ENCODE results near the gene MRPL21. TPM values are rescaled to one million over a fixed set of nuclear protein-coding genes. Genes with fewer than 3 reads are reported as not detected.

The MRPL21 gene
- total and polyA plus RNA-seq, 2 of the 13 experiments (the other 11 are each of a cell fraction or from before 2014, with no cell fraction given) = 61.5 to 100 TPM

- TF ChIP-seq ZBTB10 (CRISPR knock-in tag; IDR thresholded peaks at IDR 0.05; ENCODE audit: borderline replicate concordance) = no peak
- 0 out of 2 replicates have a peak, but pooled peaks have one; percentile 40 for TF ChIP-seq TRAFD1 (CRISPR knock-in tag; IDR thresholded peaks at IDR 0.05; ENCODE audit: borderline replicate concordance)
- TF ChIP-seq ZNF781 (CRISPR knock-in tag; IDR thresholded peaks at IDR 0.05; ENCODE audit: borderline replicate concordance, not compliant biosample characterization) = peak; percentile 41
- TF ChIP-seq ZBTB14 (CRISPR knock-in tag; IDR thresholded peaks at IDR 0.05) = 0 out of 2 replicates have a peak, but pooled peaks have one; percentile 22
- no peak for TF ChIP-seq HMGA1 (CRISPR knock-in tag; conservative IDR thresholded peaks at IDR 0.05)
- peak; percentile 71 for TF ChIP-seq TFDP2 (CRISPR knock-in tag; IDR thresholded peaks at IDR 0.05)
- peak; percentile 32; the same call in 1 of the 2 replicates for TF ChIP-seq GABPB1 (CRISPR knock-in tag; IDR thresholded peaks at IDR 0.05)
- no peak for TF ChIP-seq PLRG1 (conservative IDR thresholded peaks at IDR 0.05)
- TF ChIP-seq ZXDC (CRISPR knock-in tag; IDR thresholded peaks at IDR 0.05) = no peak
- TF ChIP-seq FOXO4 (CRISPR knock-in tag; conservative IDR thresholded peaks at IDR 0.05) = no peak
- TF ChIP-seq ZNF75D (CRISPR knock-in tag; IDR thresholded peaks at IDR 0.05; ENCODE audit: borderline replicate concordance) = no peak
- TF ChIP-seq MYC (CRISPR knock-in tag; IDR thresholded peaks at IDR 0.05; ENCODE audit: borderline replicate concordance) = peak; percentile 86
- 0 out of 2 replicates have a peak, but pooled peaks have one; percentile 63 for TF ChIP-seq ZBTB3 (CRISPR knock-in tag; IDR thresholded peaks at IDR 0.05; ENCODE audit: borderline replicate concordance, low read depth)
- peak; percentile 92; the same call in 1 of the 2 replicates for TF ChIP-seq NCOA1 (CRISPR knock-in tag; IDR thresholded peaks at IDR 0.05)
- 0 out of 2 replicates have a peak, but pooled peaks have one; percentile 38 for TF ChIP-seq ZNF639 (CRISPR knock-in tag; conservative IDR thresholded peaks at IDR 0.05)
These were observed 58.2 kb downstream of the MRPL21 start (continued) for GRCh38 chr11:68845351-68846002.

Data from HepG2 (cell line).